Chondrocyte (in vitro differentiated cells): ENCODE measurements around the gene FREM1. TPM values are rescaled to one million over a fixed set of nuclear protein-coding genes. Genes with fewer than 3 reads are reported as not detected.
A peak's percentile ranks its signal among the peaks of the same experiment; 100 is the strongest.

Experiments
- DNase-seq: peaks from one replicate; pipeline ENCODE4 v3.0.0; 2021; ENCODE audit warnings: mixed read lengths, low spot score
- H3K27ac Mint-ChIP-seq: one replicate; pipeline ENCODE4 v1.8.0; 2021; ENCODE audit warnings: mild to moderate bottlenecking, moderate library complexity, mixed read lengths; ENCODE audit not compliant: unreplicated experiment
- H3K27me3 Mint-ChIP-seq: 2 replicates; pipeline ENCODE4 v1.8.0; 2021; ENCODE audit warnings: low read depth, mixed read lengths
- H3K36me3 Mint-ChIP-seq: 2 replicates; pipeline ENCODE4 v1.8.0; 2021; ENCODE audit warnings: low read depth, mixed read lengths
- H3K4me1 Mint-ChIP-seq: 2 replicates; pipeline ENCODE4 v1.8.0; 2021; ENCODE audit warnings: low read depth, mild to moderate bottlenecking, mixed read lengths
- H3K4me3 Mint-ChIP-seq: one replicate; pipeline ENCODE4 v1.8.0; 2021; ENCODE audit warnings: mild to moderate bottlenecking, moderate library complexity, mixed read lengths; ENCODE audit not compliant: unreplicated experiment
- H3K9me3 Mint-ChIP-seq: 2 replicates; pipeline ENCODE4 v1.8.0; 2021; ENCODE audit warnings: low read depth, mixed read lengths
- total RNA-seq: library from RNA; stranded (reverse); gene quantifications from 3 replicates; pipeline ENCODE4 v1.2.1, GENCODE V29; 2021
- TF ChIP-seq, protein P1 (sequence below): fragments of 200-600 bp; sonication (generic); IDR thresholded peaks from 2 replicates; pipeline ENCODE4 v1.5.0; 2021; ENCODE audit warnings: antibody characterized with exemption, mild to moderate bottlenecking, moderate library complexity

The FREM1 gene
- total RNA-seq, 1 donor from 2014 or later = 2.2 TPM

DNA sequence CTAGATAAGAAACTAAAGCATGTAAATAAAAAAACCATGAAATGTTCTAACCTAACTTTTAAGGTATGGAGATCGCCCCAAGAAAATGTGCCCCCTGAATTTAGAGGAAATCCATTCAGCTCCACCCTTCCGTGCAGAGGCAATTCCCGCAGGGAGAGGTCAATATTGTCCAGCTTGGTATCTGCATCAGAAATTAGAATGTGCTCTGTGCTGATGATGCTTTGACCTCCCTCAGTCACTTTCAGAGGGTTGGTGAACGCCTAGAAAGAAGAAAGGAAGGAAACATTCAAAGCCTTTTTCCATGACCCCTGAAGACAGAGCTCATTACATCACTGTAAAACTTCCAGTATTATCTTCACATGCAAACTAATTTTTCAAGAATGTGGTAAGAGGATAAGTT lies 91.0 kb downstream of the FREM1 start:
- Mint-ChIP-seq H3K9me3 (no peaks in the 10 kb centered on the region), H3K4me1 (no peaks in the 10 kb centered on the region), H3K27me3 (no peaks in the 10 kb centered on the region), H3K27ac (no peak overlapping the region), H3K4me3 (no peak overlapping the region), H3K36me3 (no peaks in the 10 kb centered on the region)
- TF ChIP-seq, protein P1, sequence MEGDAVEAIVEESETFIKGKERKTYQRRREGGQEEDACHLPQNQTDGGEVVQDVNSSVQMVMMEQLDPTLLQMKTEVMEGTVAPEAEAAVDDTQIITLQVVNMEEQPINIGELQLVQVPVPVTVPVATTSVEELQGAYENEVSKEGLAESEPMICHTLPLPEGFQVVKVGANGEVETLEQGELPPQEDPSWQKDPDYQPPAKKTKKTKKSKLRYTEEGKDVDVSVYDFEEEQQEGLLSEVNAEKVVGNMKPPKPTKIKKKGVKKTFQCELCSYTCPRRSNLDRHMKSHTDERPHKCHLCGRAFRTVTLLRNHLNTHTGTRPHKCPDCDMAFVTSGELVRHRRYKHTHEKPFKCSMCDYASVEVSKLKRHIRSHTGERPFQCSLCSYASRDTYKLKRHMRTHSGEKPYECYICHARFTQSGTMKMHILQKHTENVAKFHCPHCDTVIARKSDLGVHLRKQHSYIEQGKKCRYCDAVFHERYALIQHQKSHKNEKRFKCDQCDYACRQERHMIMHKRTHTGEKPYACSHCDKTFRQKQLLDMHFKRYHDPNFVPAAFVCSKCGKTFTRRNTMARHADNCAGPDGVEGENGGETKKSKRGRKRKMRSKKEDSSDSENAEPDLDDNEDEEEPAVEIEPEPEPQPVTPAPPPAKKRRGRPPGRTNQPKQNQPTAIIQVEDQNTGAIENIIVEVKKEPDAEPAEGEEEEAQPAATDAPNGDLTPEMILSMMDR = no peak
- no peak for DNase-seq

DNA sequence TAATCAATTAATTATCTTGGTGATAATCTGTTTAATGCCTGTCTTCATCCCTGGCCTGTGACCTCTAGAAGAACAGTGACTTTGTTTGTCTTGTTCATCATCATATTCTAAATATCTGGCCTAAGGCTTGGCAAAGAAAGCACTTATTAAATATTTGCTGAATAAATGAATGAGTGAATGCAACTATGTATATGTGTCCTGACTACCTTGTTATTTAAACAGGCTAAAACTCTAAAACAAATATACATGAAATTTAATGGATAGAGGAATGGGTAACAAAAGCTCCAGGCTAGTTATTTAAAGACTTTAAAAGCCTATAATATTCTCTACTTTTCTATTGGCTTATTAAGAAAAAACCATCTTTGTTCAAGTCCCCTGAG lies 96.0 kb downstream of the FREM1 start:
- no peak for DNase-seq
- no peaks in the 10 kb centered on the region for H3K27me3 Mint-ChIP-seq
- H3K36me3 Mint-ChIP-seq = no peaks in the 10 kb centered on the region
- H3K4me1 Mint-ChIP-seq = peaks cover 15% of the 10 kb centered on the region
- no peaks in the 10 kb centered on the region for H3K9me3 Mint-ChIP-seq
- no peak overlapping the region for H3K27ac Mint-ChIP-seq
- TF ChIP-seq, protein P1 = no peak
- no peak overlapping the region for H3K4me3 Mint-ChIP-seq

DNA sequence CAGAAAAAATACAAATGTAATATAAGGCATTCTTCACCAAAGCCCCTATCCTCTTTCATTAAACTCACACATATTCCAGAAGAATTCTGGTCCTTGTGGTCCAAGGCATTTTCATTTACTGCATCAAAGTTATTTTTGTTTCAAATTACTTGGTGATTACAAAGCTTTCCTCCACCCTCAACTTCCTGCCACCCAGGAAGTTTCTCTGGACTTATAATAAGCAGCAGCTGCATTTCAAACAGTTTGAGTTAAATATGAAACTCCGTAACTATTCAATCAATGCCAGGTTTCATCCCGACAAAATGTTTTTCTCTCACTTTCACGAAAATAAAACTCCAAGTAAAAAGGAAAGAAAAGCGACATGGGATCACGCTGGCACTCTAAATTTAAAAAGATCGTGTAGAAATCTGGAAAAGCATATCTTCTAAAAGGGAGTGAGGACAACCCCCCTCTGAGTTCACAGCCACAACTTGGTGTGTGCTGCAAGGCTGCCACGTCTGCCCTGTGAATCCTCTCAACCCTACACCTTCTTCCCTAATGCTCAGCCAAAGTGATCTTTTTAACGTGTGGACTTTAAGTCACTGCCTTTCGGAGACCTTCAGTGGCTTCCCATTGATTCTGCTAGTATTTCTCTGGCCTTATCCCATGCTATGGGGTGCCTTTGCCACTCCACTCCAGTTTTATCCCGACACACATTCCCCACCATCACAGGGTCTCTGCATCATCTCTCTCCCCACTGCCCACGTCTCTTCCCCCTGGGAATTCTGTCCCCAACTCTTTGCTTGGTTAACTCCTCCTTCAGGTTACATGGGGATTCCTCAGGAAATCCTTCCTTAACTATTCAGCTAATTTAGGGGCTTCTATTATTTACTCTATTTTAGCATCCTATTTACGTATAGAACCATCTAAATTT lies 96.6 kb downstream of the FREM1 start:
- peaks cover 15% of the 10 kb centered on the region for H3K4me1 Mint-ChIP-seq
- no peaks in the 10 kb centered on the region for H3K27me3 Mint-ChIP-seq
- peak overlapping the region; percentile 64 for H3K4me3 Mint-ChIP-seq
- H3K27ac Mint-ChIP-seq = peak overlapping the region; percentile 58
- no peak for DNase-seq
- no peaks in the 10 kb centered on the region for H3K36me3 Mint-ChIP-seq
- H3K9me3 Mint-ChIP-seq = no peaks in the 10 kb centered on the region
- TF ChIP-seq, protein P1 = no peak

DNA sequence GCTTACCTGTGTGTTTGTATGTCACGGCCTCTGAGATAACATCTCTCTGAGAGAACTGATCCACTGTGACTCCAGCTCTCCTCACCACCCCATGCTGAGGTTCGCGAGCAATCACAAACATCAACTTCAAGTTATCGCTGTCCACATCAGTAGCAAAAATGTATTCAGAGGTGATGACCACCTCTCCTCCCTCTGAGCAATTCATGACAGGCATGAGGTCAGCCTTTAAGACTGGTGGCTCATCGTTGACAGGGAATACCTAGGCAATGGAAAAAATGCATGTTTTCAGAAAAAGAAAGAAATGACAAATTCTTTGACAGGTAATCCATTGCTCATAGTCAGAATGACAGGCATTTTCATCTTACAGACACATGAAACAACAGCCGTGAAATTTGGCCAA lies 97.4 kb downstream of the FREM1 start:
- H3K4me1 Mint-ChIP-seq = peaks cover 15% of the 10 kb centered on the region
- TF ChIP-seq, protein P1 = no peak
- H3K36me3 Mint-ChIP-seq = no peaks in the 10 kb centered on the region
- no peak overlapping the region for H3K27ac Mint-ChIP-seq
- no peaks in the 10 kb centered on the region for H3K27me3 Mint-ChIP-seq
- H3K4me3 Mint-ChIP-seq = no peak overlapping the region
- H3K9me3 Mint-ChIP-seq = no peaks in the 10 kb centered on the region
- DNase-seq = no peak

DNA sequence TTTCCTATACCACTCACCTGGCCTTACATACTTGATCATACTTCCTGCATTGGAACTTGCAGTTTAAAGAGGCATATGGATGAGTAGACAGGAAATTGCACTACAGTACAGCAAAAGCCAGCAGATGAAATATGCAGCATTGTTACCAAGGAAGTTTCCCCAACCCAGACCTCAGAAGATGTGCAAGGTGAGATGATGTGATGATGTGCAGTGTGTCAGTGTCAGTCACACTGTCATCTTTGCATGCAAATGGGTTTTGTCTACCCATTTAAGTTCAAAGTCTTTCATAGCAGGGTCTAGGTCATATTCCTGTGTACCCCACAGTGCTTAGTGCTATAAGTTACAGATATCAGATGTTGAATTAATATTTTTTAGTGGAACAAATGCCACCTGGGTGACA lies 98.4 kb downstream of the FREM1 start:
- DNase-seq = no peak

More for the DNA sequence above, 98.4 kb downstream of the FREM1 start:
- TF ChIP-seq, protein P1 = no peak
- Mint-ChIP-seq H3K27me3 (no peaks in the 10 kb centered on the region), H3K4me3 (no peak overlapping the region), H3K36me3 (no peaks in the 10 kb centered on the region), H3K9me3 (no peaks in the 10 kb centered on the region), H3K4me1 (peaks cover 18% of the 10 kb centered on the region), H3K27ac (no peak overlapping the region)
